ENCODE results near the gene SMTNL2. TPM values are rescaled to one million over a fixed set of nuclear protein-coding genes. Genes with fewer than 3 reads are reported as not detected.
"Not testable (repeated sequence)": the region's sequence is repeated elsewhere in the genome, so short reads cannot be mapped to it uniquely, and the experiment has no call there.

Gene SMTNL2
- total RNA-seq, 1 donor from 2014 or later, result 1.7 TPM

DNA sequence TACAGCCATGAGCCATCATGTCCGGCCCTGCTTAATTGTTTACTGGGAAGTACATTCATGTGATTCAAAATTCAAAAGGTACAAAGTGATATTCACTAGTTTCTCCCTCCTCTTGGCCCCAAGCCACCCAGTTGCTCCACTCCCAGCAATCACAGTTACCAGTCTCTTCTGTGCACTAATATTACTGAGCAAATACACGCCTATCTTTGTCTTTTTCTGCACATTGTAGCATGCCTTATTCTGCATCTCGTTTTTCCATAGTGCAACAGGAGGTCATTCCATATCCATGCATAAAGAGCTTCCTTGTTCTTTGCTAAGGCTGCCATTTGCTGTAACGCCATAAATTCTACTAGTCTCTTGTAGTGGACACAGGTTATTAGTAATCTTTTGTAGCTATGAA is 59.3 kb downstream of the SMTNL2 start:
- Mint-ChIP-seq H3K27me3 (ENCODE audit: unreplicated experiment) (peaks cover 73% of the 10 kb centered on the region), H3K36me3 (ENCODE audit: unreplicated experiment) (no peaks in the 10 kb centered on the region), H3K4me1 (ENCODE audit: unreplicated experiment) (peaks cover 12% of the 10 kb centered on the region), H3K4me3 (ENCODE audit: unreplicated experiment) (no peak overlapping the region), H3K9me3 (ENCODE audit: unreplicated experiment) (no peaks in the 10 kb centered on the region), H3K27ac (ENCODE audit: unreplicated experiment) (no peak overlapping the region)
- TF ChIP-seq, protein P1, sequence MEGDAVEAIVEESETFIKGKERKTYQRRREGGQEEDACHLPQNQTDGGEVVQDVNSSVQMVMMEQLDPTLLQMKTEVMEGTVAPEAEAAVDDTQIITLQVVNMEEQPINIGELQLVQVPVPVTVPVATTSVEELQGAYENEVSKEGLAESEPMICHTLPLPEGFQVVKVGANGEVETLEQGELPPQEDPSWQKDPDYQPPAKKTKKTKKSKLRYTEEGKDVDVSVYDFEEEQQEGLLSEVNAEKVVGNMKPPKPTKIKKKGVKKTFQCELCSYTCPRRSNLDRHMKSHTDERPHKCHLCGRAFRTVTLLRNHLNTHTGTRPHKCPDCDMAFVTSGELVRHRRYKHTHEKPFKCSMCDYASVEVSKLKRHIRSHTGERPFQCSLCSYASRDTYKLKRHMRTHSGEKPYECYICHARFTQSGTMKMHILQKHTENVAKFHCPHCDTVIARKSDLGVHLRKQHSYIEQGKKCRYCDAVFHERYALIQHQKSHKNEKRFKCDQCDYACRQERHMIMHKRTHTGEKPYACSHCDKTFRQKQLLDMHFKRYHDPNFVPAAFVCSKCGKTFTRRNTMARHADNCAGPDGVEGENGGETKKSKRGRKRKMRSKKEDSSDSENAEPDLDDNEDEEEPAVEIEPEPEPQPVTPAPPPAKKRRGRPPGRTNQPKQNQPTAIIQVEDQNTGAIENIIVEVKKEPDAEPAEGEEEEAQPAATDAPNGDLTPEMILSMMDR (IDR thresholded peaks at IDR 0.05), result no peak
- DNase-seq (ENCODE audit: extremely low spot score, unreplicated experiment), result no peak

DNA sequence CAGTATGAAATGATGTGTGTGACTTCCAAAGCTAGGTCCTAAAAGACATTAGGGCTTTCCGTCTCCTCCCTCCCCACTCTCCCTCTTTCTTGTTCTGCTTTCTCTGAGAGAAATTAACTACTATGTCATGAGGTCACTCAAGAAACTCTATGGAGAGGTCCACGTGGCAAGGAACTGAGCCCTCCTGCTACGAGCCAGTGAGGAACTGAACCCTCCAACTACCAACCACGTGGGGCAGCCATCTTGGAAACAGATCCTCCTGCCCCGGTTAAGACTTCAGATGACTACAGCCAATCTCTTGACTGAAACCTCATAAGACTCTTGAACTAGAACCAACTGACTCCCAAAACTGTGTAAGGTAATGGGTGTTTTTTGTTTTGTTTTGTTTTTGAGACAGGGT is 61.3 kb downstream of the SMTNL2 start:
- peaks cover 79% of the 10 kb centered on the region for H3K27me3 Mint-ChIP-seq (ENCODE audit: unreplicated experiment)
- TF ChIP-seq, protein P1 (IDR thresholded peaks at IDR 0.05), result no peak
- no peak overlapping the region for H3K27ac Mint-ChIP-seq (ENCODE audit: unreplicated experiment)
- DNase-seq (ENCODE audit: extremely low spot score, unreplicated experiment), result no peak
- H3K4me3 Mint-ChIP-seq (ENCODE audit: unreplicated experiment), result no peak overlapping the region
- no peaks in the 10 kb centered on the region for H3K9me3 Mint-ChIP-seq (ENCODE audit: unreplicated experiment)
- peaks cover 10% of the 10 kb centered on the region for H3K4me1 Mint-ChIP-seq (ENCODE audit: unreplicated experiment)
- H3K36me3 Mint-ChIP-seq (ENCODE audit: unreplicated experiment), result no peaks in the 10 kb centered on the region

DNA sequence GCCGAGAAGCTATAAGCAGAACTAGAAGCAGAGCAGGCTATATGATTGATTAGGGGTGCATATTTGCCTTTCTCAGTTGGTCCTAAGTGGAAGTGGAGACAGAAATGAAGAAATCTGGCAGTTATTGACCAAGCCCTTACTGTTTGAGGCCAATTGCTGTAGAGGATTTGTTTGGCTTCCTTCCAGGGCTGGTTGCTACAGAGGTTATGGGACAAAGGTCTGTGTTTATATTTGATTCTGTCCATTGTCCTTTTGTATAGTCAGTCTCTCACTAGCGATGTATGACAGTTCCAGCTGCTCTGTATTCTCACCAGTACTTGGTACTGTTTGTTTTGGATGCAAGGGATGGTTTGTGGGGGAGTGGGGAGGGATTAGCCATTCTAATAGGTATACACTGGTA is 64.4 kb downstream of the SMTNL2 start:
- H3K27me3 Mint-ChIP-seq (ENCODE audit: unreplicated experiment), result peaks cover 59% of the 10 kb centered on the region
- TF ChIP-seq, protein P1 (IDR thresholded peaks at IDR 0.05), result no peak
- no peak overlapping the region for H3K4me3 Mint-ChIP-seq (ENCODE audit: unreplicated experiment)
- no peak for DNase-seq (ENCODE audit: extremely low spot score, unreplicated experiment)
- H3K4me1 Mint-ChIP-seq (ENCODE audit: unreplicated experiment), result no peaks in the 10 kb centered on the region
- H3K9me3 Mint-ChIP-seq (ENCODE audit: unreplicated experiment), result no peaks in the 10 kb centered on the region
- H3K27ac Mint-ChIP-seq (ENCODE audit: unreplicated experiment), result no peak overlapping the region
- no peaks in the 10 kb centered on the region for H3K36me3 Mint-ChIP-seq (ENCODE audit: unreplicated experiment)

DNA sequence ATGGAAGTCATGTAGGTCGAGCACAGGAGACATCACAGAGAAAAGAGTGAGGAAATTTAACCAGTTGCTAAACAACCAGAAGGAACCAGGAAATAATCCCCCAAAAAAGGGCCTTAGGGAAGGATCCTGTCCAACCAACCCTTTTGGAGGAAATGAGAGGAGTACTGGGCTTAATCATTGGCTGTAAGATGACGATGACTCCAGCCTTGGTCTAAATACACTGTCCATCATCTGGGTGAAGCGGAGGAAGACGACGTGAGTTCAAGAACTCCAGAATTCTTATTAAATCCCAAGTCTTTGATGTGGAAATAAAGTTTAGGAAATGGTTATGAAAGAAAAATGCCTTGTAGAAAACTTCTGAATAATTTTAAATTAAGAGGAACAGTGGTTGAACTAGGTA is 68.7 kb downstream of the SMTNL2 start:
- DNase-seq (ENCODE audit: extremely low spot score, unreplicated experiment), result no peak
- Mint-ChIP-seq H3K36me3 (ENCODE audit: unreplicated experiment) (no peaks in the 10 kb centered on the region), H3K27me3 (ENCODE audit: unreplicated experiment) (peaks cover 33% of the 10 kb centered on the region), H3K27ac (ENCODE audit: unreplicated experiment) (no peak overlapping the region), H3K9me3 (ENCODE audit: unreplicated experiment) (no peaks in the 10 kb centered on the region), H3K4me3 (ENCODE audit: unreplicated experiment) (no peak overlapping the region), H3K4me1 (ENCODE audit: unreplicated experiment) (no peaks in the 10 kb centered on the region)
- TF ChIP-seq, protein P1 (IDR thresholded peaks at IDR 0.05), result no peak

DNA sequence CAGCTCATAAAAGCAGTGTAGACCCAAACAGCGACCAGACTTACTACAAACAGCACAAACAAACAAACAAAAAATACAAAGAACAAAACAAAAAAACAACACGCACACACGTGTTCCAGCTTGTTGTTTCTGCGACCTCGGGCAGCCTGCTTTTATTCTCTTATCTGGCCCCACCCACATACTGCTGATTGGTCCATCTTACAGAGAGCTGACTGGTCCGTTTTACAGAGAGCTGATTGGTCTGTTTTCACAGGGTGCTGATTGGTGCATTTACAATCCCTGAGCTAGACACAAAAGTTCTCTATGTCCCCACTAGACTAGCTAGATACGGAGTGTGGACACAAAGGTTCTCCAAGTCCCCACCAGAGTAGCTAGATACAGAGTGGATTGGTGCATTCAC is 71.6 kb downstream of the SMTNL2 start:
- H3K4me1 Mint-ChIP-seq (ENCODE audit: unreplicated experiment), result not testable (repeated sequence)

DNA sequence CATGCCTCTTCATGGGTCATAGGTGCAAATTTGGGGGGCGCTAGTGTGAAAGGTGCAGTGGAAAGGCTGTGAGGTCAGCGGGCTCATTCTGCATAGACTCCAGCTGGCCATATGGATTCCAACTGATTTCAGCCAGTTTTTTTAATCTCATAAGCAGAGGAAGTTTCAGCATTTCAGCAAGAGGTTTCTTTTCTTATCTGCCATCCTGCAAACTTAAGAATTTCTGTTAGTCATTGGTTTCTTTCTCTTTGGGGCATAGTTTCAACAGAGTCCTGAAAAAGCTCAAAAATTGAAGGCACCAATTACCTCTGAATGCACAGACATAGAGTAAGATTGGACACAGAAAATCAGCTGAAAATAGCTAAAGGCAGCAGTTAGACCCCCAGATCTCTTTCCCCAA is 73.3 kb downstream of the SMTNL2 start:
- H3K27ac Mint-ChIP-seq (ENCODE audit: unreplicated experiment), result no peak overlapping the region
- DNase-seq (ENCODE audit: extremely low spot score, unreplicated experiment), result no peak
- peaks cover 12% of the 10 kb centered on the region for H3K27me3 Mint-ChIP-seq (ENCODE audit: unreplicated experiment)
- TF ChIP-seq, protein P1 (IDR thresholded peaks at IDR 0.05), result no peak
- H3K4me3 Mint-ChIP-seq (ENCODE audit: unreplicated experiment), result no peak overlapping the region
- H3K36me3 Mint-ChIP-seq (ENCODE audit: unreplicated experiment), result no peaks in the 10 kb centered on the region
- no peaks in the 10 kb centered on the region for H3K9me3 Mint-ChIP-seq (ENCODE audit: unreplicated experiment)
- H3K4me1 Mint-ChIP-seq (ENCODE audit: unreplicated experiment), result no peaks in the 10 kb centered on the region

More for the DNA sequence above, 71.6 kb downstream of the SMTNL2 start:
- H3K27ac Mint-ChIP-seq (ENCODE audit: unreplicated experiment); H3K36me3 Mint-ChIP-seq (ENCODE audit: unreplicated experiment); DNase-seq (ENCODE audit: extremely low spot score, unreplicated experiment); H3K9me3 Mint-ChIP-seq (ENCODE audit: unreplicated experiment); H3K4me3 Mint-ChIP-seq (ENCODE audit: unreplicated experiment): not testable (repeated sequence)
- peaks cover 14% of the 10 kb centered on the region for H3K27me3 Mint-ChIP-seq (ENCODE audit: unreplicated experiment)

Measured in osteocyte (in vitro differentiated cells).